Stimulated activated CD8-positive, alpha-beta memory T cell treated with anti-CD3 and anti-CD28 coated beads, Interleukin-4, amount 100 ng/mL, for 1 hour (primary cell): ENCODE results near the gene HOXA6.

Source experiments
- DNase-seq, 2 donors: peaks; one replicate each; pipeline ENCODE4 v3.0.0-alpha.2; 2020; ENCODE audit warnings: low read depth in 2 of 2, low spot score in 1 of 2

HOXA6 gene

GRCh38 chr7:27111751-27112277 lies 35.8 kb downstream of the HOXA6 start:
- no peak for DNase-seq

- DNase-seq, result no peak
Observed at GRCh38 chr7:27111042-27111750, 36.4 kb downstream of the HOXA6 start.

GRCh38 chr7:27110186-27111031 lies 37.2 kb downstream of the HOXA6 start:
- no peak for DNase-seq

GRCh38 chr7:27109466-27110185 lies 37.9 kb downstream of the HOXA6 start:
- no peak for DNase-seq

GRCh38 chr7:27108390-27109127 lies 39.0 kb downstream of the HOXA6 start:
- no peak for DNase-seq

GRCh38 chr7:27107391-27108381 lies 39.9 kb downstream of the HOXA6 start:
- no peak for DNase-seq

- no peak for DNase-seq
Observed at GRCh38 chr7:27106901-27107240, 40.7 kb downstream of the HOXA6 start.

- DNase-seq, result no peak
Observed at GRCh38 chr7:27106181-27106900, 41.2 kb downstream of the HOXA6 start.

GRCh38 chr7:27105301-27106031 lies 42.1 kb downstream of the HOXA6 start:
- DNase-seq, result no peak

- DNase-seq, result no peak
Observed at GRCh38 chr7:27104341-27105058, 43.1 kb downstream of the HOXA6 start.

GRCh38 chr7:27103489-27104226 lies 43.9 kb downstream of the HOXA6 start:
- no peak for DNase-seq

- no peak for DNase-seq
Observed at GRCh38 chr7:27102581-27103442, 44.8 kb downstream of the HOXA6 start, which contains the start of gene HOXA2. HOXA2 (minus strand) TSS chr7:27102683; CDS start chr7:27102500, 183 bp downstream.

- no peak for DNase-seq
Observed at GRCh38 chr7:27101957-27102580, 45.5 kb downstream of the HOXA6 start.

- DNase-seq, result no peak
Observed at GRCh38 chr7:27101171-27101956, 46.2 kb downstream of the HOXA6 start.

GRCh38 chr7:27100694-27101170 lies 46.8 kb downstream of the HOXA6 start:
- no peak for DNase-seq
